Activated naive CD8-positive, alpha-beta T cell treated with anti-CD3 and anti-CD28 coated beads, Interleukin-2, amount 10 ng/mL, durations not matched to agents 7 days and 5 days (primary cell): Measurements from ENCODE around the gene HSD17B12. TPM values are rescaled to one million over a fixed set of nuclear protein-coding genes. Genes with fewer than 3 reads are reported as not detected.

Experiments used
- ATAC-seq: fragments of 150-1000 bp; cut with Tn5 transposase; one replicate; pipeline ENCODE4 v1.10.0; 2021; ENCODE audit warnings: low read depth, moderate library complexity
- POLR2A ChIA-PET: fragments of 350-600 bp; sonication (Branson Sonifier 250); formaldehyde crosslinking; loops from one replicate; lab custom pipeline; 2021; ENCODE audit warnings: antibody characterized with exemption; lab: Charles Lee
- DNase-seq: peaks from one replicate; pipeline ENCODE4 v3.0.0; 2021
- H3K27ac Mint-ChIP-seq: one replicate; pipeline ENCODE4 v1.8.0; 2022; ENCODE audit warnings: mild to moderate bottlenecking, mixed read lengths
- H3K27me3 Mint-ChIP-seq: one replicate; pipeline ENCODE4 v1.8.0; 2022; ENCODE audit warnings: mild to moderate bottlenecking, moderate library complexity, mixed read lengths
- H3K36me3 Mint-ChIP-seq: one replicate; pipeline ENCODE4 v1.8.0; 2021; ENCODE audit warnings: mild to moderate bottlenecking, mixed read lengths
- H3K4me1 Mint-ChIP-seq: one replicate; pipeline ENCODE4 v1.8.0; 2021; ENCODE audit warnings: mixed read lengths
- H3K4me3 Mint-ChIP-seq: one replicate; pipeline ENCODE4 v1.8.0; 2022; ENCODE audit warnings: mild to moderate bottlenecking, moderate library complexity, mixed read lengths
- H3K9me3 Mint-ChIP-seq: one replicate; pipeline ENCODE4 v1.8.0; 2021; ENCODE audit warnings: mixed read lengths
- total RNA-seq, 2 experiments: library from RNA; stranded (reverse); gene quantifications; one replicate each; pipeline ENCODE4 v1.2.3, GENCODE V29; 2021

The HSD17B12 gene
- total RNA-seq, 2 experiments from 2014 or later: 32.6 to 37.0 TPM

DNA sequence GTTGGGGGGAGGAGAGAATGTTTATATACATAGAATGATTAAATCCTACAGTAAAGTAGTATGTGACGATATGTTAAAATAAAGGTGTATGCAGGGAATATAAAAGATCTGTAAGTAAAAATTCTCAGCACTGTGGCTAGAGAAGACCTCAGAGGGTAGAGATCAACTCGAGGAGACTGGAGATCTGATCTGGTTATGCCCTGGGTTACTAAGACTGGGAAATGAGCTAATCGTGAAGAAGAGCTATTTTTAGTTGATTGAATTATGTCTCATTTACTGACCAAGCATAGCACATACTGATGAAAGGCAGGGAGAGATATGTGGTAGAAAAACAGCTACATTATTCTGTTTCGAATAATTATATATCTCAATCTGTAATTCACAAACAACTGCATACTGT is 157.3 kb downstream of the HSD17B12 start:
- Mint-ChIP-seq H3K4me3 (no peak overlapping the region), H3K9me3 (no peaks in the 10 kb centered on the region), H3K4me1 (peaks cover 3% of the 10 kb centered on the region), H3K27me3 (no peaks in the 10 kb centered on the region), H3K36me3 (peaks cover 11% of the 10 kb centered on the region), H3K27ac (no peak overlapping the region)
- DNase-seq (no peak), ATAC-seq (no peak)
- POLR2A ChIA-PET: no interaction called here

DNA sequence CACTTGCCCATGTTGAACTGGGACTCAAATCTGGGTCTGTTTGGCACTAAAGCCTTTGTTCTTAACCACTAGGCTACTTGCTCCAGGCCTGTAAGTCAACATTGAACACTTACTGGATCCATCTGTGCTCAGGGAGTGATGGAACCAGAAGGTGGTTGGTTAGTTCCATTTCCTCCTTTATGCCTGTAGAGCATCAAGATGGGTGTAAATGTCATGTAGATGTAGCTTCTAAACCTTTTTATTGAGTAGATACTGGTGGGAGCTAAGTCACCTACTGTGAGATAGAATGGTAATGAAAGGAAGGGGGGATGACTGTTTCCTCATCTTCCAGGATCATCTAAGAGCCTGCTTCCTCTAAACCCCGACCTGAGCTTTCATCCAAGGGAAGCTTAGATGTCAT is 161.5 kb downstream of the HSD17B12 start:
- POLR2A ChIA-PET: no interaction called here
- ATAC-seq (no peak), DNase-seq (no peak)
- peaks cover 8% of the 10 kb centered on the region for H3K36me3 Mint-ChIP-seq
- no peak overlapping the region for H3K4me3 Mint-ChIP-seq
- no peak overlapping the region for H3K27ac Mint-ChIP-seq
- no peaks in the 10 kb centered on the region for H3K27me3 Mint-ChIP-seq
- H3K4me1 Mint-ChIP-seq: no peaks in the 10 kb centered on the region
- H3K9me3 Mint-ChIP-seq: no peaks in the 10 kb centered on the region

DNA sequence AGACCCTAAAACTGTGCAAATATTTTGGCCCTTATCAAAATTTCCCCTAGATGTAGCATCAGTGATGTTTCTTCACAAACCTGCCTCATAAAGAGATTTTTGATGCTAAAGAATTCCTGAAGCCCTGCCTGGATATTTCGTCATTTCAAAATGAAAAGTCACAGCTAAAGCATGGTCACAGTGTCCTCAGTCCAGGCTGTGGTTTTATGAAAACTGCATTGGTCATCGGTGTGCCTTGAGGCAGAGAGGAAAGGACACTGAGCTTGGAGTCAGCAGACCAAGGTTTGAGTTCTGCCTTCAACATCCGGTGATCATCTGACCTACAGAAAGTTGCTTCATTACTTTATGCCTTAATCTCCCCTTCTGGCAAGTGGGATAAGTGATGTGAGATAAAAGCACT is 165.3 kb downstream of the HSD17B12 start:
- POLR2A ChIA-PET: no interaction called here
- Mint-ChIP-seq H3K9me3 (no peaks in the 10 kb centered on the region), H3K27me3 (no peaks in the 10 kb centered on the region), H3K27ac (no peak overlapping the region), H3K4me1 (peaks cover 7% of the 10 kb centered on the region), H3K4me3 (no peak overlapping the region), H3K36me3 (peaks cover 8% of the 10 kb centered on the region)
- ATAC-seq (no peak), DNase-seq (no peak)

DNA sequence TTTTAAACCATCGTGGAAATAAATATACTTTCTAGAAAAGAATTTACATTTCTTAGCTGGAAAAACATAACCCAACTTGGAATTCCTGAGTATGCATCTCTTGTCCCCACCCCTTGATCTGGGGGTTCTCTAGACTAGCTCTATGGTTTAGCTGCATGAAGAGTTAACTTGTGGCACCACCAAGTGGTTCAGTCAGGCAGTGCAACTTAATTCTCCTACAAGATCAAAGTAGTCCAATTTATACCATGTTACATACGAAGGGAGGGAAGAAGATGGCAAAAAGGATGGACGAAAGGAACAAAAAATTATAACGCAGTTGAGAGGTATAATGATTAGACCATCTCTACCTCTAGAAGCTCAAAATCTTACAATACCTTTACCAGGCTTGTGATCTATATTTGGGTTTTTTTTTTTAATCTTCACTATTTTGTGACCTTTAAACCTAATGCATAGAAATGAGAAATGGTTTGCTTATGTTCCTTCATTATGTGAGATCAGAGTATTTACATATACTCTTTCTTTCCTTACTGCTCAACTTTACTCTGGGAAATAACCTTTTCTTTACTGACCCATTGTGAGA is 171.6 kb downstream of the HSD17B12 start:
- Mint-ChIP-seq H3K4me1 (peaks cover 7% of the 10 kb centered on the region), H3K36me3 (peaks cover 8% of the 10 kb centered on the region), H3K27me3 (no peaks in the 10 kb centered on the region), H3K27ac (no peak overlapping the region), H3K9me3 (no peaks in the 10 kb centered on the region), H3K4me3 (no peak overlapping the region)
- POLR2A ChIA-PET: interaction anchor here (1.2 kb wide), 1 partner anchor 16 kb away, joined by 3 read pairs; no protein-coding TSS in a partner anchor
- ATAC-seq (peak; percentile 73), DNase-seq (peak; percentile 42)

DNA sequence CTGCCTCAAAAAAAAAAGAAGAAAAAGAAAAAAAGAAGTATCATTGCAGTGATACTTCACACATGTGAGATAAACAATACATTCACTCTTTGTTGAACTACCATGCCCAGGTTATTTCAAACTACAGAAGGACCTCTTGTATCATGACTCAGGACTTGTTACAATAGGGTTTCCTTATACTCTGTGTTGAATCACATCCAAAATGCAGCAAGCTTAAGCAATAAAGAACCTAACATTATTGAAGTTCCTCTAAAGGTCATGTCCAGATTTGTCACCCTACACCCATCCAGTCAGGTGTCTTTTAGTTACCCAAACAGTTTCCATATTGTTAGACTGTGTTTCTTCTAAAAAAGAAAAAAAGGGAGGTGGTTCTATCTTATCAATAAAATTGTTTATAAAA is 173.2 kb downstream of the HSD17B12 start:
- no peak overlapping the region for H3K27ac Mint-ChIP-seq
- peaks cover 6% of the 10 kb centered on the region for H3K36me3 Mint-ChIP-seq
- no peaks in the 10 kb centered on the region for H3K9me3 Mint-ChIP-seq
- no peak for ATAC-seq
- POLR2A ChIA-PET: no interaction called here
- DNase-seq: no peak
- H3K27me3 Mint-ChIP-seq: no peaks in the 10 kb centered on the region
- H3K4me1 Mint-ChIP-seq: peaks cover 7% of the 10 kb centered on the region
- no peak overlapping the region for H3K4me3 Mint-ChIP-seq

DNA sequence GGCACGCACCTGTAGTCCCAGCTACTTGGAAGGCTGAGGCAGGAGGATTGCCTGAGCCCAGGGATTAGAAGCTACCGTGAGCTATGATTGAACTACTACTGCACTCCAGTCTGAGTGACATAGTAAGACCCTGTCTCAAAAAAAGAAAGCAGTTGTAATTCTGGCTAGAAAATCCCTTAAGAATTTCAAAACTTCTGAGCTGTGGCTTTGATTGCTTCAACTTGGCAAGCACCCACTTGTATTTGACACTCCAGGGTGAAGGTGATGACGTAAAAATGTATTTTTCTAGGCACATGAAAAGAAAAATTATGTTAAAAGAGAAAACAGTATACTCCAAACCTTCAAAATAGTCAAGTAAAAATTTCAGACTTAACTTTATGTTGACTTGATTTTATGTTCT is 176.5 kb downstream of the HSD17B12 start:
- Mint-ChIP-seq H3K4me3 (no peak overlapping the region), H3K9me3 (peaks cover 1% of the 10 kb centered on the region), H3K27me3 (no peaks in the 10 kb centered on the region), H3K27ac (no peak overlapping the region), H3K4me1 (no peaks in the 10 kb centered on the region), H3K36me3 (peaks cover 4% of the 10 kb centered on the region)
- DNase-seq (no peak), ATAC-seq (no peak)
- POLR2A ChIA-PET: no interaction called here

DNA sequence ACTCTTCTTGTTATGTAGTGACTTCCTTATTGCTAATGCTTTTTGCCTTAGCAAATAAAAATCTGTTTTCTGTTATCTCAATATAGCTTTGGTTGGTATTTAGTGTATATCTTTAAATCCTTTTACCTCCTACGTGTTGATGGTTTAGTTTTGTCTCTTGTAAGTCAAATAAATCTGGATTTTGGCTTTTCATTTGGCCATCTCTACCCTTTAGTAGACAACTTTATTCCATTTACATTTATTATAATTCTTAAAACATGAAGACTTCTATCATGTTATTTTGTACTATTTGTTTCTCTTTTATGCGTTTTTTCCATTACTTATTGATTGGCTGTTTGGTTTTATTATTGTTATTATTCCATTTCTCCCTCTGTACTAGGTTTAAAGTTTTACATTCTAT is 180.6 kb downstream of the HSD17B12 start:
- peaks cover 7% of the 10 kb centered on the region for H3K36me3 Mint-ChIP-seq
- no peaks in the 10 kb centered on the region for H3K4me1 Mint-ChIP-seq
- ATAC-seq (no peak), DNase-seq (no peak)
- H3K27ac Mint-ChIP-seq: no peak overlapping the region
- H3K4me3 Mint-ChIP-seq: no peak overlapping the region
- POLR2A ChIA-PET: no interaction called here
- H3K9me3 Mint-ChIP-seq: peaks cover 1% of the 10 kb centered on the region
- peaks cover 13% of the 10 kb centered on the region for H3K27me3 Mint-ChIP-seq

DNA sequence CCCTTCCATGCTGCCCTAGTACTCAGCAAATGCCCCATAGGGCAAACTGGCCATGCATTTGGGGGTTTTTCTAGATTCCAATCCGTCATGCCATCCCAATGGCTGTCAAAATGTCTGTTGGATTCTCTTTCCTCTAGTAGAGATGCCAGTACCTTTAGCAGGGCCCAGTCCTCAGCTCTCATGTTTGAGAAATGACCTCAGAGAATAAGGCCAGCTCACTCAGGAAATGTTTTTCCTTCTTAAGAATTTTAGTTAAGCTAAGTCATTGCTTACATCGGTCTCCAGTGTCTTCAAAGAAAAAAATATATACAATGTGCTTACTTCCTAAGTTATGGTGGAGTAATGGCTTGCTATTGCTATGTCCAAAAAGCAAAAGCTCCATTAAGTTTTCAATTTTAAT is 186.0 kb downstream of the HSD17B12 start:
- Mint-ChIP-seq H3K36me3 (peaks cover 14% of the 10 kb centered on the region), H3K27me3 (peaks cover 13% of the 10 kb centered on the region), H3K9me3 (peaks cover 6% of the 10 kb centered on the region), H3K4me1 (peaks cover 29% of the 10 kb centered on the region), H3K27ac (no peak overlapping the region), H3K4me3 (no peak overlapping the region)
- POLR2A ChIA-PET: no interaction called here
- DNase-seq (no peak), ATAC-seq (no peak)

DNA sequence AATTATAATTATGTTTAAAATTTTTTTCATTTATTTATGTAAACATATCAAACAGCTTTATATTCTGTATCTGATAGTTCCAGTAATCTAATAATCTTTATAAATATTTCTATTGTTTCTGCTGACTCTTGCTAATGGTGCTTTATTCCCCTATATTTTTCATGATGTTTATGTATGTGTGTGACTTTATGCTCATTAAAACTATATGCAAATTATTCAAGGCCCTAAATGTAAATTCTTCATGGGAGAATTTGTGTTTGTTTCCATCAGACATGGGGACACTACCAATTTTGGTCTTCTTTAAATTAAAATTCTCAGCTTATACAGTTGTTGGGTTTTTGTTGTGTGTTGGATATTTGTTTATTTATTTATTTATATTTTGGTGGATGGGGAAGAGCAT is 186.4 kb downstream of the HSD17B12 start:
- ATAC-seq (no peak), DNase-seq (no peak)
- Mint-ChIP-seq H3K9me3 (peaks cover 6% of the 10 kb centered on the region), H3K27me3 (peaks cover 15% of the 10 kb centered on the region), H3K4me3 (no peak overlapping the region), H3K36me3 (peaks cover 14% of the 10 kb centered on the region), H3K27ac (no peak overlapping the region), H3K4me1 (peaks cover 29% of the 10 kb centered on the region)
- POLR2A ChIA-PET: no interaction called here

DNA sequence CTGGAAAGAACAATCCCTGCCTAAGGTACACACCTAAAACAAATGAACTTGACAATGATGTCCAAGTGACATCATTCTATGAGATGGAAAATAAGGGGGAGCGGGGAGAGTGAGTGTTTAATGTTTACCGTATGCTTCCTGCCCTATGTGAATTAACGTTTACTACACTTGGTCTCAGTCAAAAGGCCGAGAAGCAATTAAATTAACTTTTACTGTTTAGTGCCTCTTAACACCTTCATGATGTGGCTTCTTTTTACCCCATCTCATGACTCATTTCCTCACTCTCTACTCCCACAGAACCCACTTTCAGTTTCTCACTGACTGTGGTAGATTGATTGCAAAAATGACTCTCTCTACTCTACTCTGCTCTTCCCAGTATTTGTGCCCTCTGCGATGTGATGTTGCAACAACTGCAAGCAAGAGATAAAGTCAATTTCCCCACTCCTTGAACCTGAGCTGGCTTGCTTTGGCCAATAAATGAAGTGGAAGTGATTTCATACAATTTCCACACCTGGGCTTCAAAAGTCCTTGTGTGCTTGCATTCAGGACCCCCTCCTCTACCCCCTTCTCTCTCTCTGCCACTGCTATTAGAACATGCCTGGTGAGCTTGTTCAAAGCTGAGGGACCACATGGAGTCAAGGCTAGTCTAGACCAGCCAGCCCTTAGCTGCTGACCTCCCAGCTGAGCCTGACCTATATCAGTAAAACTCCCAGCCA is 188.5 kb downstream of the HSD17B12 start:
- Mint-ChIP-seq H3K27me3 (peaks cover 30% of the 10 kb centered on the region), H3K36me3 (peaks cover 14% of the 10 kb centered on the region), H3K4me1 (peaks cover 29% of the 10 kb centered on the region), H3K9me3 (peaks cover 7% of the 10 kb centered on the region), H3K27ac (peak overlapping the region; percentile 90), H3K4me3 (peak overlapping the region; percentile 53)
- DNase-seq: peak; percentile 37
- POLR2A ChIA-PET: interaction anchor here (1.9 kb wide), 1 partner anchor 189 kb away, joined by 6 read pairs; the partner anchor contains the start of gene HSD17B12
- peak; percentile 99 for ATAC-seq

DNA sequence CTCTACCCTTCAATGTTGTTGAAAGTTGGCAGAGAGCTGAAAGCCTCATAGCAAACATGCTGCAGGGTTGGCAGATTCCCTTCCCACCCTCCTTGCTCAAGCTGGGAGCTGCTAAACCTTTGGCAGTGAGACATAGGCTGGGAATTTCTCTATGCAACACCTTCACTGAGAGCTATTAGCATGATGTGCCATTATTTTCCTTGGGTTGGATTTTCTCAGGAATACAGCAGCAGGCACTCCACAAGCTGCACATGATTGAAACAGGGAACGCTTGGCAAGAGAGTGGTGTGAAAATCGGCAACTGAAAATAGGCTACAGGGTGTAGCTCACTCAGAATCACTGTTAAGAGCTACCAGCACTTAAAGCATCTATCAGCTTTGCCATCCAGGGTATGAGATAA is 190.5 kb downstream of the HSD17B12 start:
- no peak for ATAC-seq
- Mint-ChIP-seq H3K9me3 (peaks cover 7% of the 10 kb centered on the region), H3K4me3 (no peak overlapping the region), H3K36me3 (peaks cover 11% of the 10 kb centered on the region), H3K27me3 (peaks cover 26% of the 10 kb centered on the region), H3K4me1 (peaks cover 29% of the 10 kb centered on the region), H3K27ac (no peak overlapping the region)
- DNase-seq: no peak
- POLR2A ChIA-PET: interaction anchor here (0.5 to 1.8 kb wide), 2 partner anchors 191 to 808 kb away, joined by 4 read pairs; partner anchors contain the start of gene HSD17B12

DNA sequence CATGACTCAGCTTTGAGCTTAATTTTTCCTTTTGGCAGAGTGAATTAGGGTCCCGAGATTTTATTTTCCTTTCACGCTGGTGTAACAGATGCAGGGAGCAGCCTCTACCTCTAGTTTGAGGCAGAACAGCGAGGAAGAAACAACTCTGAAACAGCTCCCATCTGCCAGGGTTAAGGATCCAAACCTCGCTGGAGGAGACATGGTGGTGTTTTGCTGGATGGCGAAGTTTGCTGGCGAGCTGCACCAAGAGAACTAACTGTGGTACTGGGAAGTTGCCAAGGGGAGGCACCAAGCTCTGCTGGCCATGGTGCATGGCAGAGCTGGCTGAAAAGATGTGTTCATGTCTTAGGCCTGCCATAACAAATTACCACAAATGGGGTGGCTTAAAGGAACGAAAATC is 192.5 kb downstream of the HSD17B12 start:
- Mint-ChIP-seq H3K4me3 (no peak overlapping the region), H3K27me3 (peaks cover 28% of the 10 kb centered on the region), H3K36me3 (peaks cover 3% of the 10 kb centered on the region), H3K4me1 (peaks cover 21% of the 10 kb centered on the region), H3K27ac (no peak overlapping the region), H3K9me3 (peaks cover 1% of the 10 kb centered on the region)
- POLR2A ChIA-PET: no interaction called here
- ATAC-seq (no peak), DNase-seq (no peak)

DNA sequence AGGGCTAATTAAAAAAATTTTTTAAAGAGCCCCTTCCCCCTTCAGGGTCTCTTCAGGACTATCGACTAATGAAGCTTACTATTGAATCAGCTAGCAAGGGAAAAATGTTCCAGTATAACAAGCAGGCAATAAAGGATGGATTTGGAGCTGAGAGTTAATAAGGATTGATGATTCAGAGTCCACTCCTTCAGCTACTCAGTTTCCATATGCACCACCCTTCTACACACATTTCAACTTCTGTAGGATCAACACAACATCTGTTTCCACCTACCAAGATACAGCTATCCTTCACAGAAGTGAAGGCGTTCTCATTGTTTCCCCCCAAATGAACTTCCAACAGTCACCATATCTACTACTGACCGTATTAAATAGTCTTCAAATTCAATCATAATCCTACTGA is 193.5 kb downstream of the HSD17B12 start:
- Mint-ChIP-seq H3K27ac (no peak overlapping the region), H3K27me3 (peaks cover 28% of the 10 kb centered on the region), H3K9me3 (peaks cover 2% of the 10 kb centered on the region), H3K4me1 (peaks cover 13% of the 10 kb centered on the region), H3K4me3 (no peak overlapping the region), H3K36me3 (peaks cover 3% of the 10 kb centered on the region)
- ATAC-seq (no peak), DNase-seq (no peak)
- POLR2A ChIA-PET: no interaction called here

DNA sequence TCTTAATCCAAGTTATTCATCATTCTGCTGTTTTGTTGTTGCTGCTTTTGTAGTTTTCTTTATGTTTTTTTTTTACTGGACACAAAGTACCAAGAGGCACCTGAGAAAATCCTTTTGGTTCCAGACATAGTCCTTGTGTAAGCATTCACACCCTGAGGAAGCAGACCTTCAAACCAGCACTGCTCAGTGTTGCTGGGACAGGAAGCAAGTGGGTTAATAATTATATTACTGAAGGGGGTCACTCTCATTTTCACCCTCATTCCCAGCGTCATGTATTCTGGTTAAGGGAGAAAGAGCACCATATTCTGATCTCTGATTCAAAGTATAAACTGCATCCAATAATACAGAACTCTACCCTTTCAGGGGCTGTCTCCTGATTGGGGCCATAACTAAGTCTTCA is 194.2 kb downstream of the HSD17B12 start:
- peaks cover 2% of the 10 kb centered on the region for H3K9me3 Mint-ChIP-seq

More for the DNA sequence above, 194.2 kb downstream of the HSD17B12 start:
- POLR2A ChIA-PET: no interaction called here
- no peak overlapping the region for H3K4me3 Mint-ChIP-seq
- no peak overlapping the region for H3K27ac Mint-ChIP-seq
- no peak for DNase-seq
- H3K4me1 Mint-ChIP-seq: peaks cover 6% of the 10 kb centered on the region
- ATAC-seq: no peak
- peaks cover 3% of the 10 kb centered on the region for H3K36me3 Mint-ChIP-seq
- H3K27me3 Mint-ChIP-seq: peaks cover 28% of the 10 kb centered on the region
